DOHH2 (cell line): ENCODE results near the gene DCTN4.

ENCODE experiments used
- H3F3A ChIP-seq: fragments of 200-600 bp; sonication (generic), shearing (Covaris generic); 2 replicates; pipeline ENCODE4 v1.6.0; 2016; ENCODE audit warnings: antibody characterized with exemption, mild to moderate bottlenecking; ENCODE audit not compliant: control insufficient read depth, insufficient read depth
- H3K27ac ChIP-seq: fragments of 200-600 bp; sonication (generic); 2 replicates; pipeline ENCODE4 v1.5.1; 2014; ENCODE audit warnings: low read depth, mild to moderate bottlenecking, low read length, moderate library complexity
- H3K27me3 ChIP-seq: fragments of 200-600 bp; sonication (generic); 2 replicates; pipeline ENCODE4 v1.6.1; 2014; ENCODE audit warnings: mild to moderate bottlenecking, low read length, mixed read lengths; ENCODE audit not compliant: control insufficient read depth
- H3K36me3 ChIP-seq: fragments of 200-600 bp; sonication (generic); 2 replicates; pipeline ENCODE4 v1.6.1; 2014; ENCODE audit warnings: mild to moderate bottlenecking, low read length, moderate library complexity, mixed read lengths; ENCODE audit not compliant: control insufficient read depth
- H3K4me1 ChIP-seq: fragments of 200-600 bp; sonication (generic); 2 replicates; pipeline ENCODE4 v1.6.1; 2014; ENCODE audit warnings: mild to moderate bottlenecking, low read length, mixed read lengths; ENCODE audit not compliant: control insufficient read depth
- H3K4me2 ChIP-seq: fragments of 200-600 bp; sonication (generic); 2 replicates; pipeline ENCODE4 v1.6.0; 2014; ENCODE audit warnings: mild to moderate bottlenecking, low read length, moderate library complexity
- H3K4me3 ChIP-seq: fragments of 200-600 bp; sonication (generic); 2 replicates; pipeline ENCODE4 v1.5.1; 2014; ENCODE audit warnings: mild to moderate bottlenecking, low read length, mixed read lengths
- H3K79me2 ChIP-seq: fragments of 200-600 bp; sonication (generic); 2 replicates; pipeline ENCODE4 v1.6.1; 2014; ENCODE audit warnings: mild to moderate bottlenecking, low read length, mixed read lengths; ENCODE audit not compliant: control insufficient read depth
- H3K9me2 ChIP-seq: fragments of 200-600 bp; sonication (generic); replicated peaks from 2 replicates; pipeline ENCODE4 v1.6.1; 2014; ENCODE audit warnings: mild to moderate bottlenecking, low read length, mixed read lengths; ENCODE audit not compliant: control insufficient read depth
- H3K9me3 ChIP-seq: fragments of 200-600 bp; sonication (generic); 2 replicates; pipeline ENCODE4 v1.6.1; 2014; ENCODE audit warnings: antibody characterized with exemption, low read length, mixed read lengths; ENCODE audit not compliant: control insufficient read depth, insufficient read depth
- H4K20me1 ChIP-seq: fragments of 200-600 bp; sonication (generic); 2 replicates; pipeline ENCODE4 v1.6.0; 2014; ENCODE audit warnings: low read depth, mild to moderate bottlenecking, antibody characterized with exemption, low read length, moderate library complexity; ENCODE audit not compliant: control insufficient read depth, insufficient read depth
- CTCF ChIP-seq: fragments of 200-600 bp; sonication (generic); IDR thresholded peaks from one replicate; pipeline ENCODE4 v1.5.1; 2014; ENCODE audit warnings: antibody characterized with exemption, mild to moderate bottlenecking, low read depth, low read length; ENCODE audit not compliant: poor library complexity, severe bottlenecking
- EZH2phosphoT487 ChIP-seq: fragments of 200-600 bp; sonication (generic); IDR thresholded peaks from 2 replicates; pipeline ENCODE4 v1.6.1; 2017; ENCODE audit warnings: borderline replicate concordance, mild to moderate bottlenecking, antibody characterized with exemption, low read length, moderate library complexity, mixed read lengths

DCTN4 gene

GRCh38 chr5:150789943-150790611 is 31.3 kb upstream of the DCTN4 start:
- no peaks in the 10 kb centered on the region for H4K20me1 ChIP-seq
- H3K27me3 ChIP-seq = peaks cover 18% of the 10 kb centered on the region
- H3K9me3 ChIP-seq = no peaks in the 10 kb centered on the region
- H3K36me3 ChIP-seq = no peaks in the 10 kb centered on the region
- TF ChIP-seq CTCF (no peak), EZH2phosphoT487 (no peak)
- no peaks in the 10 kb centered on the region for H3K9me2 ChIP-seq
- H3K79me2 ChIP-seq = no peaks in the 10 kb centered on the region
- H3K4me1 ChIP-seq = no peaks in the 10 kb centered on the region
- no peak overlapping the region for H3K4me3 ChIP-seq
- no peaks in the 10 kb centered on the region for H3F3A ChIP-seq
- no peak overlapping the region for H3K27ac ChIP-seq
- H3K4me2 ChIP-seq = no peak overlapping the region

DNA sequence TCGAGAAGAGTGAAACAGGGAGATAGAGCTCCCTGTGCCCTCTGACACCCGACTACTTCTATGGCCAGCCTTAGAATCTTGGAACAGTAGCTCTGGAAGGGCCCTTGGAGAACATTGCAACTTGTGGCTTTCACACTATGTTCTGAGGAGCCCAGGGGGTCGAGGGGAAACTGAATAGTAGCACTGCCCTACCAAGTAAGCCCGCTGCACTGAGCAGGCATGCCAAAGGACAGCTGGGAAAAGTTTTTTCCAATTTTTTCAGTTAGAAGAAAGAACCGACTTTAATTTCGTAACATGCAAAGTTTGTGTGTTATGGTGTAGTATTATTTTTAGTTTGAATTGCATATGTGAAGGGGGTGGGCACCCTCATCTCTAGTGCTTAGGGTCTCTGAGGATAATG is 30.6 kb upstream of the DCTN4 start:
- Histone ChIP-seq H3K9me2 (no peaks in the 10 kb centered on the region), H3F3A (no peaks in the 10 kb centered on the region), H3K36me3 (no peaks in the 10 kb centered on the region), H3K9me3 (no peaks in the 10 kb centered on the region), H4K20me1 (no peaks in the 10 kb centered on the region), H3K27me3 (peaks cover 18% of the 10 kb centered on the region), H3K27ac (no peak overlapping the region), H3K4me2 (no peak overlapping the region), H3K4me1 (no peaks in the 10 kb centered on the region), H3K79me2 (no peaks in the 10 kb centered on the region), H3K4me3 (no peak overlapping the region)
- TF ChIP-seq EZH2phosphoT487 (no peak), CTCF (no peak)

DNA sequence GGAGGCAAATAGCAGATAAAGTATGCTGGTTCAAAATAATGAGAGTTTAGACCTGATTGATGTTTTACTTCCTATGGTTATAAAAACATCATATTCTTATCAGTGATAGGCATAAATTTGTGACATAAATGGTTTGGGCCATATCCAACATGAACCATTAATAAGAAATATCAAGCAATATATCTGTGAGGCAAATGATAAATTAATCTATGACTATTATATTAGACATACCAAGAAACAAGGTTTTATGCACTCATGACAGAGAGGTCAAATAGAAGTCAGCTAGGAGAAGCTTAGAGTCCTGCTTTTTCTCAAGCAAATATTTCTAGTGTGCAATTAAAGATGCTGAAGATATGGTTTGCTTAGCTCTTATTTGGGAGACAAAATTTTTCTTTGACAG is 30.2 kb upstream of the DCTN4 start:
- Histone ChIP-seq H3K4me2 (no peak overlapping the region), H4K20me1 (no peaks in the 10 kb centered on the region), H3K9me2 (no peaks in the 10 kb centered on the region), H3K27me3 (peaks cover 18% of the 10 kb centered on the region), H3K36me3 (no peaks in the 10 kb centered on the region), H3F3A (no peaks in the 10 kb centered on the region), H3K27ac (no peak overlapping the region), H3K4me1 (no peaks in the 10 kb centered on the region), H3K9me3 (no peaks in the 10 kb centered on the region), H3K4me3 (no peak overlapping the region), H3K79me2 (no peaks in the 10 kb centered on the region)
- TF ChIP-seq EZH2phosphoT487 (no peak), CTCF (no peak)
